HG03103 (cell line): Measurements from ENCODE around the gene KBTBD13.
"Not testable (repeated sequence)": the region's sequence is repeated elsewhere in the genome, so short reads cannot be mapped to it uniquely, and the experiment has no call there.

ENCODE experiments used
- ATAC-seq: cut with Tn5 transposase; IDR thresholded peaks from one replicate; pipeline ENCODE4 v1.9.1; 2021; ENCODE audit warnings: low read depth; ENCODE audit not compliant: unreplicated experiment

Gene KBTBD13

DNA sequence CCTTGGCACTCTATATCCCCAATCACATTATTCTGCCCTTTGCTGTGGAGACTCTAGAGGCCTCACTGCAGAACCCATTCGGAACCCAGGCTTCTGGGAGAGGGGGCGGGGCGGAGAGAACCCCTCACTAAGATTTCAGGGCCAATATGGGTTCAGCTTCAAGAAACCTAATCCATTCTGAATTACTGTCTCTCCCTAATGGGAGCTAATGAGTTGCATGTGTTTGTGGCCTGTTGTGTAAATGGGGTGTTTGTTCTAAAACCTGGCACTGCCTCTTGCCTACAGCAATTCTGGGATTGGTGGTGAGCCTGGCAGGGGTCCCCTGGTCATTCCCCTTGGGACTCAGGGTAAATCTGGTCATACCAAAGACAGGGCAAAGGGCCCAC, 8.2 kb upstream of the KBTBD13 start:
- ATAC-seq, result no peak

DNA sequence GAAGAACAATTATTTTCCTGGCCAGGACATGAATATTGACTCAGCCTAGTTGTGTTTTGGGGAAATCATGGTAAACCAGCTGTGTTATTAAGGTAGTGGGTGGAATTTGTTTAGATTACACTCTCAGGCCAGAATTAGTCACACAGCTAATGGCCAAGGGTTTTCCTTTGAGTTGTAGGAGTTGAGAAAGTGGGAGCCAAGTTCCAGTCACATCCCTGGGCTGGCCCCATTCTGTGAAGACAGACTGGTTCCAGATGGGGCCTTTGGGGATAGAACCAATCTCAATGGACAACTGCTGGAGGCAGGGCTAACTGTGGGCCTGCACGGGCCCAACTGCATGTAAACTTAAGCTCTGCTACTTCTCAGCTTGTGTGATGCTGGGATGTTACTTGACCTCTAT, 7.4 kb upstream of the KBTBD13 start:
- no peak for ATAC-seq

DNA sequence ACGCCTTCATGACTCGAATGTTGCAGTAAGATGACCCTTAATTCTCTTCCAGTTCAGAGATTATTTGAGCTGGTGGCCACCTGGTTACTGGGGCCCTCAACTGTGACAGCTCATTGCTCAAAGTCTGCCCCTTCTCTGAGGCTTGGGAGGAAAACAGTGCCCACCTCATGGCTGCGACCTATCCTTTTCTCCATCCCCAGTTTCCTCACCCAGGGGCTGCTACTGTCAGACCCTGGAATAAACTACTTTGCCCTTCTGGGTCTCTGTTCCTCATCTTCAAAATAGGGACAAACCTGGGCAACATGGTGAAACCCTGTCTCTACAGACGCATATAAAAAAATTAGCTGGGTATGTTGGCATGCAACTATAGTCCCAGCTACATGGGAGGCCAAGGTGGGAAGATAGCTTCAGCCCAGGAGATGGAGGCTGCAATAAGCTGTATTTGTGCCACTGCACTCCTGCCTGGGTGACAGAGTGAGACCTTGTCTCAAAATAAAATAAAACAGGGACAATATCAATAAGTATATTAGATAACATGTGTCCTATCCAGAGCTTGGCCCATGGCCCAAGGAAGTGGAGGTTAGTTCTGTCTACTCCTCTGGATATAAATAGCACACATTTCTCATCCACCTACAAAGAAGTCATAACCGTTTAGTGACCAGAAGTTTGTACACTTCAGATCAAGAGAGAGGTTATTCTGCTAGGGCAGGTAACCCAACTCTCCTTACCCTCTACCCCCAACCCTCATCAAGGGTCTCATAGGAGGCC, 6.6 kb upstream of the KBTBD13 start:
- ATAC-seq, result no peak

DNA sequence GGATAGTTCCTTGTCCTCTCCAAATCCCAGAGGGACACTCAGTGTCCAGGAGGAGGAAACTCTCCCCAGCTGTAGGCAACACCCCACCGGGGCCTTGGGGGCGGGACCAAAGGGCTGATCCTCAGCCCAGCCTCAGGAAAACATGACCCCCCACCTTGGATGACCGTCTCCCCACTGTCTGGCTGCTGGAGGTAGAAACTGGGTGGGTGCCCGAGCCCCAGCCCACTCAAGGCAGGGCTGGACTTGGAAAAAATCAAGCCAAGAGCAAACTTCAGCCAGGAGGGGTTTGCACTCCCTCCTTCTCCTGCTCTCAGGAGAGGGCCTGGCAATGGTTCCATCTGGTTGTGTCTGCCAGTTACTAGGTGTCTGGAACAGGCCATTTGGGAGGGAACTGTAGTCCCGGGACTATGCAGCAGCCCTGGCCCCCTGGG, 5.2 kb upstream of the KBTBD13 start:
- no peak for ATAC-seq

DNA sequence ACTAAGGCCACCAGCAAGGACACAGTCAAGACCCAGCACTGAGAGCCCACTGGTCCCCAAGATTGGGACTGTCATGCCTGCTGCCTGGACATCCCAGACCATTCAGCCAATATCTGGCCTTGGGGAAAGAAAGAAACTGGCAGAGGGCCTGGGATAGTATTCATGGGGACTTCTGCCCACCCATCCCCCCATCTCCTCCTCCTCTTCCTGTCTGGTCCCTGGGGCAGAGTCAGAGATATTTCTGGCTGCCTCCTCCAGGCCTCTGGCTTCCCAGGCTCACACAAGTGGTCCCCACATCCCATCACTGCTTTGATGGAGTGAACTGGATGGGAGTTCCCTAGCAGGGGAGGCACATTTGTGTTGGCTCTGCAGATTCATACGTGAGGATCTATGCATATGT, 4.5 kb upstream of the KBTBD13 start:
- ATAC-seq, result no peak

DNA sequence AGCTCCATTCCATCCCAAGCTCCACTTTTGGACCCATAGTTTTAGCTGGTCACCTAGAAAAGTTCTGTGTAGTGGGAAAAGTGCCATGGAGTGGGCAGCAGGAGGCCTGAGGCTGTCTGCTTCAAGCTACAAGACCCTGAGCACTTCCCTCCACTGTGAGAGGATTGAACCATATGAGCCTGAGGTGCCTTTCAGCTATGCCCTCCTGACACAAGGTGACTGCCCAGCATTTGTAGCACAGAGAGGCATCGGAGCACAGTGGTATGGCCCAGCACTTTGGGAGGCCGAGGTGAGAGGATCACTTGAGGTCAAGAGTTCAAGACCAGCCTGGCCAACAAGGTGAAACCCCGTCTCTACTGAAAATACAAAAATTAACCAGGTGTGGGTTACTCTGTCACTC, 3.9 kb upstream of the KBTBD13 start:
- ATAC-seq, result no peak

DNA sequence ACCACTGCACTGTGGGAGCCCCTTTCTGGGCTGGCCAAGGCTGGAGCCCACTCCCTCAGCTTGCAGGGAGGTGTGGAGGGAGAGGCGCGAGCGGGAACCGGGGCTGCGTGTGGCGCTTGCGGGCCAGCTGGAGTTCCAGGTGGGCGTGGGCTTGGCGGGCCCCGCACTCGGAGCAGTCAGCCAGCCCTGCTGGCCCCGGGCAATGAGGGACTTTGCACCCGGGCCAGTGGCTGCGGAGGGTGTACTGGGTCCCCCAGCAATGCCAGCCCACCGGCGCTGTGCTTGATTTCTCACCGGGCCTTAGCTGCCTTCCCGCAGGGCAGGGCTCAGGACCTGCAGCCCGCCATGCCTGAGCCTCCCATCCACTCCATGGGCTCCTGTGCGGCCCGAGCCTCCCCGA, 1.6 kb upstream of the KBTBD13 start:
- not testable (repeated sequence) for ATAC-seq

DNA sequence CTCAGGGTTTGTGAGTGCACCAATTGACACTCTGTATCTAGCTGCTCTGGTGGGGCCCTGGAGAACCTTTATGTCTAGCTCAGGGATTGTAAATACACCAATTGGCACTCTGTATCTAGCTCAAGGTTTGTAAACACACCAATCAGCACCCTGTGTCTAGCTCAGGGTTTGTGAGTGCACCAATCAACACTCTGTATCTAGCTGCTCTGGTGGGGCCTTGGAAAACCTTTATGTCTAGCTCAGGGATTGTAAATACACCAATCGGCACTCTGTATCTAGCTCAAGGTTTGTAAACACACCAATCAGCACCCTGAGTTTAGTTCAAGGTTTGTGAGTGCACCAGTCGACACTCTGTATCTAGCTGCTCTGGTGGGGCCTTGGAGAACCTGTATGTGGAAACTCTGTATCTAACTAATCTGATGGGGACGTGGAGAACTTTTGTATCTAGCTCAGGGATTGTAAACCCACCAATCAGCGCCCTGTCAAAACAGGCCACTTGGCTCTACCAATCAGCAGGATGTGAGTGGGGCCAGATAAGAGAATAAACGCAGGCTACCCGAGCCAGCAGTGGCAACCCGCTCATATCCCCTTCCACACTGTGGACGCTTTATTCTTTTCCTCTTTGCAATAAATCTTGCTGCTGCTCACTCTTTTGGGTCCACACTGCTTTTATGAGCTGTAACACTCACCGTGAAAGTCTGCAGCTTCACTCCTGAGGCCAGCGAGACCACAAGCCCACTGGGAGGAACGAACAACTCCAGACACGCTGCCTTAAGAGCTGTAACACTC, 745 bp upstream of the KBTBD13 start:
- not testable (repeated sequence) for ATAC-seq

DNA sequence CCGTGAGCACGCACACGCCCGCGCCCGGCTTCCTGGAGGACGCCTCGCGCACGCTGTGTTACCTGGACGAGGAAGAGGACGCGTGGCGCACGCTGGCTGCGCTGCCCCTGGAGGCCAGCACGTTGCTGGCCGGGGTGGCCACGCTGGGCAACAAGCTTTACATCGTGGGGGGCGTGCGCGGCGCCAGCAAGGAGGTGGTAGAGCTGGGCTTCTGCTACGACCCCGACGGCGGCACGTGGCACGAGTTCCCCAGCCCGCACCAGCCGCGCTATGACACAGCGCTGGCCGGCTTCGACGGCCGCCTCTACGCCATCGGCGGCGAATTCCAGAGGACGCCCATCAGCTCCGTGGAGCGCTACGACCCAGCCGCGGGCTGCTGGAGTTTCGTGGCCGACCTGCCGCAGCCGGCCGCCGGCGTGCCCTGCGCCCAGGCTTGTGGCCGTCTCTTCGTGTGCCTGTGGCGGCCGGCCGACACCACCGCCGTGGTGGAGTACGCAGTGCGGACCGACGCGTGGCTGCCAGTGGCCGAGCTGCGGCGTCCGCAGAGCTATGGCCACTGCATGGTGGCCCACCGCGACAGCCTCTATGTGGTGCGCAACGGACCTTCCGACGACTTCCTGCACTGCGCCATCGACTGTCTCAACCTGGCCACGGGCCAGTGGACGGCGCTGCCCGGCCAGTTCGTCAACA, 890 bp downstream of the KBTBD13 start:
- ATAC-seq, result no peak

DNA sequence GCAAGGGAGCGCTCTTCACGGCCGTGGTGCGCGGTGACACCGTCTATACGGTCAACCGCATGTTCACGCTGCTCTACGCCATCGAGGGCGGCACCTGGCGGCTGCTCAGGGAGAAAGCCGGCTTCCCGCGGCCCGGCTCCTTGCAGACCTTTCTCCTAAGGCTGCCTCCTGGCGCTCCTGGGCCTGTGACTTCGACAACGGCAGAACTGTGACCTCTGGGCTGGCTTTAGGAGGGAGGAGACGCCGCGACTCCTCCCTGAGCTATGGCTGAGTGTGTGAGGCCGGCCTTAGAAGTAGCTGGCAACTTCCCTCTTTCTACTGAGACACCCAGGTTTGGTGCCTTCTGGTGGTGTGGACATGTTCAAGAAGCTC, 1.4 kb downstream of the KBTBD13 start:
- no peak for ATAC-seq

DNA sequence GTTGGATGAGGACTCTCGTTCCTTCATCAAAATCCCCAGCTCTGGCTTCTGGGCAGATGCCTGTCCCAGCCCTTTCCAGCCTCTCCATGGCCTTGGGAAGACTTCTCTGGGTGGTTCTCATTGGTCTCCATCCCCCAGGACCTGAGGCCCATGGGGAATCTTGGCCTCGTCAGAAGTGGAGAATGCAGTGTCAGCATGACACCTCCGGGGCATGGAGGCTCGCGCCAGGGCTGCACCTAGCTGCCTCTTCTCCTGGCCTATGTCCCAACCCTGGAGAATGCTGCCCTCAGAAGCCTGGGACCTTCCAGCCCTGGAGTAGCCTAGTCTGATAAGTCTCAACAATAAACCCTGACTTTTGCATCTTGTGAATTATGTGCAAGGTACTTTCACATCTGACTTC, 3.0 kb downstream of the KBTBD13 start:
- ATAC-seq, result no peak

DNA sequence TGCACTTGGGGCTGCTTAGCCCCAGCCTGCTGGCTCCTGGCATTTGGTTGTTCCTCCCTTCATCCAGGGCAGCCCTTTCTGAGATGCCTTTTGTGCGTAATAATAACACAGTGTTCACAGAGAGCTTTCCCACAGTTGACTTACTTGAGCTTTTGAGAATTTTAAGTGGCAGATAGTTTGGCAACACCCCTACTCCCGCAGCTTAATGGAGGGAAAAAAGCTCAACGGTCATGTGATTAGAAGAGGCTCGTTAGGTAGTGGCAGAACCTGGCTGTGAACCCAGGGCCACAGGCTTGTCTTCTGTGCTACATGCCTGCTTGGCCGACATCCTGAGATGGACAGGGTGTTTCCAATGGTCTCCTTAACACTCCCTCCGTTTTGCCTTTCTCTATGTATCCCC, 4.7 kb downstream of the KBTBD13 start:
- no peak for ATAC-seq

DNA sequence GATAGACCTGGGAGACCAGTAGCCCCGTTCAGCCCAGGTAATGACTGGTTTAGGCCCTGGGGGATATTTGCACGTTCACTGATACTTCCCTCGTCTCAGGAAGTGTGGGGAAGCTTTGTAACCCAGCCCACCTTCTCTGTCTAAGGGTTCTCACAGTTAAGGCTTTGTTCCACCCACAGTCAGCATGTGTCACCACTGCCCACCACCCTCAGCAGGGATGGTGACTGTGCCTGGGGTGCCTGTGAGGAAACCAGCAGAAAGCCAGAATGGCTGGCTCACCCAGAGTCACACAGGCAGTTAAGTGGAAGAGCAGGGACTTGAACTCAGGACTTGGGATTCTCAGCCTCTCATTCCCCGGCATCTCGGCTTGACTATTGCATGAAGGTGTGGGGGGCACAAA, 5.2 kb downstream of the KBTBD13 start:
- no peak for ATAC-seq

DNA sequence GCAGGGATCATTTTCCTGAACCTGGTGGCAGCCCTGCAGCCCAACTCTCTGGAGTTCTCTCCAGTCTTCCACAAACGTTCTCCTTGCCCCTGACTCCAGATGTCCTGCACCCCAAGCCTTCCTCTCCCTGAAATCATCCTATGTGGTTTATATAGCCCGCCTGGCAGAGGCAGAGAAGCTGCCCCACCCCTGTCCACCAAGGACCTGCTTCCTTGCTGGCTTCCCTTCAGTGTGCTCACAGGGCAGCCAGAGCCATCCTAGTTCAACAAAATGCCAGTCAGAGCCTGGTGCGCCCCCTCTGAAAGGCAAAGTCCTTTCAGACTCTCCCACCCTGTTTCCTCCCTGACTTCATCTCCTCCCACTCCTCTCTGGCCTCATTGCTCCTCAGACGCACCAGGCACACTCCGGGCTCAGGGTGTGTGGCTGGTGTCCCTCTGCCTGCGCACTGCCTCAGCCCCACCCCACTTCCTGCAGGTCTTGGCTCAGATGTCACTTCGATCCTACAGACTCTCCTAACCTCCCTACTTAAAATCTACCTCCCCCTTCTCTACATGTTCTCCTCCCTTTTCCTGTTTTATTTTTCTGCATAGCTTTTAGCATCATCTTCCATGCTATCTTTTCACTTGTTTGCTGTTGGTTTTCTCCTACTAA, 5.9 kb downstream of the KBTBD13 start:
- ATAC-seq, result no peak

DNA sequence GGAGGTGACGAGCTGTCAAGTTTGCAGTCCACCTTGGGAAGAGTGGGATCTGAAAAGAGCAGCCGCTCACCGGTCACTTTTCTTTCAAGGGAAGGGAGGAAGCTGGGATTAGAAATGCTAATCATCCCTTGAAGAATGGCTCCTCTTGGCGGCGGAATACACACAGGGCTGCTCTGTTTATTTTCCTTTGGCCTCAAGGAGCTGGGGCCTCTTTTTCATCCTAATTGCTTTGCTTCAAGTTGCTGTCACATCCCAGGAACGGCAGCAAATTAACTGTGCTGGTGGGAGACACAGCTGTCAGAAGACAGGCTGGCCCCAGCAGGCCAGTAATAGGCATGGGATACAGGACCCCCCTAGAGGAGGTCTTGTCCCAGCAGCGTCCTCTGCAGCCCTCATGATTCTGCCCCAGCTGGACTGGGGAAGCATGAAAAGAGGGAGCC, 6.7 kb downstream of the KBTBD13 start:
- ATAC-seq, result no peak

DNA sequence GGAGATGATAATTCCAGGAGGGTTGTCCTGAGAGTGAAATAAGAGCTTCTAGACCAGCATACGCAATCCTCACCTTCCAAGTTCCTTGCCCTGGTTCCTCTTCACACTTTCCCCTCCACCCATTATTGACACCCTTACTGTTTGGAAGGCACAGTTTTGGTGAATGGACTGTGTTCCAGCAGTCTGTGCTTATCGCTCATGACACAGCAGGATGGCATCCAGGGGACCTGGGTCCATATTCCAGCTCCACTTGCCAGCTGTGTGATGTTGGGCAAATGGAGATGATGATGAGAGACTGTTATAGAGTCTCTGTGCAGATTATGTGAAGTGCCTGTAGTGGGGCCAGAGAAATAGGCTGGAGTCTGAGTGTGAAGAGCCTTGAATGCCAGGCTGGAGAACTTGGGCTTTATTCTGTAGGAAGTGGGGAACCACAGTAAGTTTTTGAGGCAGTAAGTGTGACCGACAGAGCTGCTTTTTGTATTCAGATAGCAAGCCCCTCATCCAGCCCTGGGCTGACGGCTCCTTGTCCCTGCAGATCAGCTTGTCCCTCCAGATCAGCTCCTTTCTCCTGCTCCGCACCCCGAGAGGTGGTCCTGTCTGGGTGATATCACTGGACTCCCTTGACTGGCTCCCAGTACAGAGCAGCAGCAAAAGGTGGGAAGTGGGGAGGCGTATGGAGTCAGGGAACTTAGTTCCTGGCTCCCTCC, 8.1 kb downstream of the KBTBD13 start:
- ATAC-seq, result no peak

DNA sequence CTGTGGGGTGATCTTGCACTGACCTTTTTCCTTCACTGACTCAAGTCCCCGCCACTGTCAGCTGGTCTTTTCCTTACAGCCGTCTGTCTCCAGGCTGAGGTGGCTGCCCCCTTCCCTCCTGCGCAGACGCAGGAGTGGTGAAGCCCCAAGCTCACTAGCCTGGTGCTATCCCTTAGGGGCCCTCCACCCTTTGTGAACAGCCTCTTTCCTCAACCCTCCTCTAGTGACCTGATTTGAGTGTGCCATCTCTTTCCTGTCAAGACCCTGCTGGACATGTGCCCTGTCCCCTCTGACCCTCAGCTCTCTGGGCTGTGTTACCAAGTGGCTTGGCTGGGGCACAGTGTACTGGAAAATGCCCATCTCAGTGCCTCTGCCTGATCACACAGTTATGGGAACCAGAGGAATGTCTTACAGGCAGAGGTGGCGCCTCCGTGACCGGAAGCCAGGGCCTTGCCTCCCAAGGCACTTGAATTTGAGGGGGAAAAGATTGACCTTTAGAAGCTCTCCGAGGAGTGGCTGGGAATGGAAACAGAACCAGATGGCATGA, 8.7 kb downstream of the KBTBD13 start:
- ATAC-seq, result no peak

DNA sequence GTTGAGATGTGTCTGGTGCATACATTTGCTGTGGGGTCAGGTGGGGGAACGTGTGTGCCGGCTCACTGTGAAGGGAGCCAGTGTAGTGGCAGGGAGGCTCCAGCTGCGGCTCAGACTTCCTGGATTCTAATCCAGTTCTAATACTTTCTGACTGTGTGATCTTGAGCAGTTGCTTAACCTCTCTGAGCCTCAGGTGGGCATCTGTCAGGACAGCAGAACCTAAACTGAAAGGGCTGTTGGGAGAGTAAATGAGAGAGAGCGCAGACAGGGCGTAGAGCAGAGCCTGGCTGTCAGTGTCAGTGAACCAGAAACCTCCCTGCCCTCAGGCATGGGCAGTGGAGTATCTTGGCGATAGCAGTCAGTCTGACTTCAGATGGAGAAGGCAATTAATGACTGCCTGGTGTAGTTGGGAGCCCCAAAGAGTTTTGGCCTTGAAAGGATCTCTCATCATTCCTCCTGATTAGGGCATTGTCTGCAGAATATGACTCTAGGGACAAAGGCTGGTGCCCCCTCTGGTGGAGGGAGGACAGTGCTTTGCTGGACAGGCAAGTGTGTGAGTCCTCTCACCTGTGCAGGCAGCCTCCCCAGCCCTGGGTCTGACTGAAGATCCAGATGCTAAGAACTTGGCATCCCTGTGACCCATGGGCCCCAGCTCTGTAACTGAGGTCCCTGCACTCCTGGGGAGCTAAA, 9.6 kb downstream of the KBTBD13 start:
- ATAC-seq, result no peak

DNA sequence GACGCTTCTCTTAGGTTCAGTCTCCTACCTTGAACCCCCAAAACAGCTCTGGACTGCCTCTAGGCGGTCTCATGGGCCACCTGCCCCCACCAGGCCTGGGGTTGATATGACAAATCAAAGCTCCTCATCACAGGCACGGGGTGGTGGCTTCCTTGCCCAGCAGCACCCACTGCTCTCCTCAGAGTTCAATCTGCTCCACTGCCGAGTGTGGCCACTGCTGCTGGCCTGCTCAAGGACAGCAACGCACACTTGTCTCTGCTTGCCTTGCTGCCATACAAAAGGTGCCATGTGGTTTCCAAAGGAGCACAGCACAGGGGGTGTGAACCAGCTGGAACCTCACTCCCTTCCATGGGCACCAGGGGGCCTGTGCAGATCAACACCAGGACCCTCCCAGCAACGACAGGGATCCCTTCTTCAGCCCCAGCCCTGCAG, 10.2 kb downstream of the KBTBD13 start:
- no peak for ATAC-seq
